PFSK-1 (cell line): ENCODE measurements around the gene TTC27. TPM values are rescaled to one million over a fixed set of nuclear protein-coding genes. Genes with fewer than 3 reads are reported as not detected.

Source experiments
- FOXP2 ChIP-seq: optimal IDR thresholded peaks from 2 replicates; pipeline ENCODE3; 2011; ENCODE audit warnings: borderline replicate concordance, control low read depth, inconsistent platforms; ENCODE audit not compliant: insufficient read depth; ENCODE audit errors: extremely low read length, extremely low read depth
- POLR2AphosphoS5 ChIP-seq: IDR thresholded peaks from 2 replicates; pipeline ENCODE4 v1.6.1; 2012; ENCODE audit warnings: low read depth, mild to moderate bottlenecking, control low read depth, low read length, moderate library complexity
- REST ChIP-seq, 2 experiments: IDR thresholded peaks; 2 replicates each; pipeline versions ENCODE4 v1.6.1 to v1.8.0; 2011 to 2012; ENCODE audit warnings: low read depth in 2 of 2, low read length in 2 of 2, control low read depth in 1 of 2, inconsistent platforms in 1 of 2, mild to moderate bottlenecking in 1 of 2, moderate library complexity in 1 of 2; ENCODE audit not compliant: insufficient read depth in 1 of 2
- SIN3A ChIP-seq: IDR thresholded peaks from 2 replicates; pipeline ENCODE4 v1.6.1; 2012; ENCODE audit warnings: mild to moderate bottlenecking, low read length, moderate library complexity, borderline replicate concordance; ENCODE audit not compliant: insufficient read depth
- TAF1 ChIP-seq: IDR thresholded peaks from 2 replicates; pipeline ENCODE4 v1.6.1; 2012; ENCODE audit warnings: low read length, control low read depth, borderline replicate concordance; ENCODE audit not compliant: insufficient read depth
- polyA plus RNA-seq: library from polyadenylated mRNA; unstranded; fragments of >200 nt; gene quantifications from one replicate; pipeline ENCODE4 v1.2.1, GENCODE V29; 2012; ENCODE audit warnings: low read depth, missing spikeins; ENCODE audit not compliant: insufficient read length

The TTC27 gene
- 16.0 TPM for polyA plus RNA-seq

GRCh38 chr2:32627814-32628579, at the start of gene TTC27:
Gene TTC27, plus strand, starts transcription at chr2:32628050. Its CDS starts 243 bp downstream, at chr2:32628293.
- TF ChIP-seq FOXP2, result no peak
- TF ChIP-seq REST (IDR thresholded peaks at IDR 0.05; ENCODE audit: insufficient read depth in 1 of 2, low read depth in 2 of 2, low read length in 2 of 2), result no peak
- TF ChIP-seq TAF1, result peak; percentile 56; the same call in 1 of the 2 replicates
- TF ChIP-seq SIN3A, result peak; percentile 99
- peak; percentile 66 for TF ChIP-seq POLR2AphosphoS5

GRCh38 chr2:32591669-32592463, 36.0 kb upstream of the TTC27 start:
- TF ChIP-seq POLR2AphosphoS5 (no peak), FOXP2 (no peak), SIN3A (no peak), TAF1 (no peak), REST (IDR thresholded peaks at IDR 0.05; ENCODE audit: insufficient read depth in 1 of 2, low read depth in 2 of 2, low read length in 2 of 2) (no peak)

GRCh38 chr2:32594573-32594972, 33.3 kb upstream of the TTC27 start:
- TF ChIP-seq TAF1 (no peak), REST (IDR thresholded peaks at IDR 0.05; ENCODE audit: insufficient read depth in 1 of 2, low read depth in 2 of 2, low read length in 2 of 2) (no peak), SIN3A (no peak), FOXP2 (no peak), POLR2AphosphoS5 (no peak)

GRCh38 chr2:32611366-32611765, 16.5 kb upstream of the TTC27 start:
- TF ChIP-seq TAF1, result no peak

- no peak for TF ChIP-seq REST (IDR thresholded peaks at IDR 0.05; ENCODE audit: insufficient read depth in 1 of 2, low read depth in 2 of 2, low read length in 2 of 2)
- no peak for TF ChIP-seq TAF1
- TF ChIP-seq FOXP2, result no peak
- TF ChIP-seq SIN3A, result no peak
- TF ChIP-seq POLR2AphosphoS5, result no peak
Observed at GRCh38 chr2:32611771-32612170, 16.1 kb upstream of the TTC27 start.
